Camera-type eye (tissue), 1 donor: Measurements from ENCODE around the gene PPOX. TPM values are rescaled to one million over a fixed set of nuclear protein-coding genes. Genes with fewer than 3 reads are reported as not detected.

Source experiments
- total RNA-seq: library from RNA; depleted of rRNA; stranded (reverse); fragments of >200 nt; gene quantifications from one replicate; pipeline ENCODE4 v1.2.3, GENCODE V29; 2014

Gene PPOX
- total RNA-seq, result 24.5 TPM

GRCh38 chr1:161165742-161166668 lies at the start of gene PPOX:
PPOX (plus strand) TSS chr1:161166426; CDS start chr1:161166848, 422 bp downstream.

GRCh38 chr1:161117759-161118581 lies 48.3 kb upstream of the PPOX start, which contains the start of the genes NIT1 and PFDN2:
NIT1 (plus strand) TSS chr1:161118105; CDS start chr1:161118177, 72 bp downstream.
PFDN2 (minus strand) TSS chr1:161118037; CDS start chr1:161118026, 11 bp downstream.

GRCh38 chr1:161132410-161133219 lies 33.6 kb upstream of the PPOX start, which contains the start of gene DEDD:
DEDD (minus strand) TSS chr1:161132667; CDS start chr1:161124462, 8,205 bp downstream.

GRCh38 chr1:161153682-161154337 lies 12.4 kb upstream of the PPOX start, which contains the start of gene UFC1:
UFC1 (plus strand) TSS chr1:161153978; CDS start chr1:161153998, 20 bp downstream.

DNA sequence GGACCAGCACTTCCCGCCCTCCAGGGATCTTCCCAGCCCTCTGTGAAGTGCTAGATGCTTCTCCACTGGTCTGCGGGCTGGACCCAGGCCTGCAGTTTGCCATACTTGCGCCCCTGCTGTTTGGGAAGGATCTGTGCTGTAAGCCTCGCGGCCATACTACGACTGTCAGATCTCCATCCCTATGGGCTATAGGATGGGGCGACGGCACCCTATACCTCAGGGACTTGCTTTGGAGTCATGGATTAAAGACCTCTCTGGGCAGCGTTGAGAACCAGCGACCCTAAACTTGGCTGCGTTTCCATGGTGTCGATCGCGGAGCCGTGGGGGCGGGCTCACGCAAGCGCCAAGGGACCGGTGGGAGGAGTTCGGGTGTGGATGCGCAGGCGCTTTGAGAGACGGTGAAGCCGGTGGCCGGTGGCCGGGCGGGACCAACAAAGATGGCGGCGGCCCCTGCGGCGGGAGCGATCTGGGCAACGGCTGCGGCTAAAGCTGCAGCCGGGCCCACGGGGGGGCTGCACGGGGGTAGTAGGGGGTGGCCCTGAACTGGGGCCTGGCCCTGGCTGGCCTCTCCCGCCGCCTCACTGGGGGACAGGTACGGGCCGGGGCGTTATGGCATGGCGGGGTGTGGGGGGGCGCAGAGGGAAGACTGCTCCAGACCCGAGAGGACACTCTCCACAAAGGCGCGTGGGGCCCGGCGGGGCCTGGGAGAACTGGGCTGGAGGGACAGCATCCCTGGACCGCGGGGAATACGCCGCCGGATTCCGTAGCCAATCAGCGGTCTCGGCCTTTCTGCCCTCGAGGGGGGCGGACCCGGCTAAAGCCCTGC lies 6.9 kb upstream of the PPOX start, which contains the start of gene USP21:
USP21 (plus strand) TSS at position 414 of the 826 bp plus-strand sequence. CDS start 1,141 bp downstream, outside the sequence.

GRCh38 chr1:161177112-161177935 lies 11.1 kb downstream of the PPOX start, which contains the start of gene B4GALT3:
B4GALT3 (minus strand) TSS chr1:161177507; CDS start chr1:161176060, 1,447 bp downstream.

DNA sequence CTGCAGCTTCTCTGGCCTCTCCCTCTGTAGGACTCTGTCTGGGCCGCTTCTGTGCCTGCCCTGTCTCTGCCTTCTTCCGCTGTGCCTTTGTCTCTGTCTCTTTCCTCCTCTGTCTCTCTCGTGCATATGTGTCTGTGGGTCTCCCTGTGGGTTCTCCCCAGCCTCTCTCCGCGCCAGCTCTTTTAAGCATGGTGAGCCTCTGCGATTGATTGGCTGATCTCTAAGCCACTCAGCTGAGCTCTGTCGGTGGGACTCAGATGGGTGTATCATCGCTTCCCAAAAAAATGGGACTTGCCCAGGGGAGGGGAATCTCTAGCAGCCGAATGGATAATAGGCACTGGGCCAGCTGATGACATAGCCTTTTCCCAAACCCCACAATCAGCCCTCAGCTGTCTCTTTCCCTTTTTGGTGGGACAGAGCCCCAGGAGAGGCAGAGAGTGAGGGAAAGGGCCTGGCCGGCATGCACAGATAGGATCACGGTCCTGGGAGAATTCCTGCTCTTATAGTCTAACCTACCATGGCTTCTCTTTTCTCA lies 32.7 kb downstream of the PPOX start, which contains the start of gene ADAMTS4:
ADAMTS4 (minus strand) TSS at position 158 of the 535 bp plus-strand sequence. CDS start 427 bp downstream, outside the sequence.

GRCh38 chr1:161201836-161202712 lies 35.8 kb downstream of the PPOX start, which contains the start of gene NDUFS2:
NDUFS2 (plus strand) TSS chr1:161202367; CDS start chr1:161202386, 19 bp downstream.

DNA sequence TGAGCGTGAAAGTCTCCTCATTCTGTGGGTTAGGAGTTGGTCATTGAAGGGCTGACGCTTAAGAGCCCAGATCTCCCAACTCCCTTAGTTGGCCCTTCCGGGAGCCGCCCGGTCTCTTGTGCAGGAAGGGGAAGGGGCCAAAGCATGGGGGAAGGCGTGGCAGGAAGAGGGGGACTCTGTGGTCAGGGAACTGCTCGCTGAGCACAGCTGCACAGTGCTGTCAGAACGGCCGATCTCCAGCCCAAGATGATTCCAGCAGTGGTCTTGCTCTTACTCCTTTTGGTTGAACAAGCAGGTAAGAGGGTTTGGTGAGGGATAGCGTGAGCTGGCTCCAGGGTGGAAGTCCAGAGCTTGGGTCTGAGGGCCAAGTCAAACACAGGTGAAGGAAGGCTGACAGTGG lies 48.9 kb downstream of the PPOX start, which contains the start of gene FCER1G:
FCER1G (plus strand) TSS at position 220 of the 400 bp plus-strand sequence; CDS start at position 247, 27 bp downstream.

Other genes with a start within 250 kb of the PPOX start
- gene ITLN2, start 211.6 kb upstream of the PPOX start, total RNA-seq, result not detected
- 19.3 TPM for gene F11R, start 145.3 kb upstream of the PPOX start, total RNA-seq
- gene TSTD1, start 127.5 kb upstream of the PPOX start, total RNA-seq, result 29.7 TPM
- gene USF1, start 120.4 kb upstream of the PPOX start, total RNA-seq, result 69.9 TPM
- 2.1 TPM for gene ARHGAP30, start 96.5 kb upstream of the PPOX start, total RNA-seq
- 3.6 TPM for gene NECTIN4, start 76.9 kb upstream of the PPOX start, total RNA-seq
- 4.6 TPM for gene KLHDC9, start 68.1 kb upstream of the PPOX start, total RNA-seq
- gene PFDN2, start 48.4 kb upstream of the PPOX start, total RNA-seq, result 28.0 TPM
- 24.8 TPM for gene NIT1, start 48.3 kb upstream of the PPOX start, total RNA-seq
- 40.2 TPM for gene DEDD, start 33.8 kb upstream of the PPOX start, total RNA-seq
- 107 TPM for gene UFC1, start 12.4 kb upstream of the PPOX start, total RNA-seq
- 28.2 TPM for gene USP21, start 6.9 kb upstream of the PPOX start, total RNA-seq
- gene B4GALT3, start 11.1 kb downstream of the PPOX start, total RNA-seq, result 25.2 TPM
- 5.4 TPM for gene ADAMTS4, start 32.6 kb downstream of the PPOX start, total RNA-seq
- 103 TPM for gene NDUFS2, start 35.9 kb downstream of the PPOX start, total RNA-seq
- gene FCER1G, start 48.9 kb downstream of the PPOX start, total RNA-seq, result 6.3 TPM
- gene APOA2, start 57.2 kb downstream of the PPOX start, total RNA-seq, result not detected
- gene TOMM40L, start 59.6 kb downstream of the PPOX start, total RNA-seq, result 13.5 TPM
- gene NR1I3, start 71.8 kb downstream of the PPOX start, total RNA-seq, result not detected
- 31.3 TPM for gene PCP4L1, start 92.3 kb downstream of the PPOX start, total RNA-seq
- gene MPZ, start 143.5 kb downstream of the PPOX start, total RNA-seq, result 19.4 TPM
- gene SDHC, start 148.0 kb downstream of the PPOX start, total RNA-seq, result 63.4 TPM
- gene CFAP126, start 201.4 kb downstream of the PPOX start, total RNA-seq, result not detected